ENCODE results near the gene ZNF618.

The ZNF618 gene, protein sequence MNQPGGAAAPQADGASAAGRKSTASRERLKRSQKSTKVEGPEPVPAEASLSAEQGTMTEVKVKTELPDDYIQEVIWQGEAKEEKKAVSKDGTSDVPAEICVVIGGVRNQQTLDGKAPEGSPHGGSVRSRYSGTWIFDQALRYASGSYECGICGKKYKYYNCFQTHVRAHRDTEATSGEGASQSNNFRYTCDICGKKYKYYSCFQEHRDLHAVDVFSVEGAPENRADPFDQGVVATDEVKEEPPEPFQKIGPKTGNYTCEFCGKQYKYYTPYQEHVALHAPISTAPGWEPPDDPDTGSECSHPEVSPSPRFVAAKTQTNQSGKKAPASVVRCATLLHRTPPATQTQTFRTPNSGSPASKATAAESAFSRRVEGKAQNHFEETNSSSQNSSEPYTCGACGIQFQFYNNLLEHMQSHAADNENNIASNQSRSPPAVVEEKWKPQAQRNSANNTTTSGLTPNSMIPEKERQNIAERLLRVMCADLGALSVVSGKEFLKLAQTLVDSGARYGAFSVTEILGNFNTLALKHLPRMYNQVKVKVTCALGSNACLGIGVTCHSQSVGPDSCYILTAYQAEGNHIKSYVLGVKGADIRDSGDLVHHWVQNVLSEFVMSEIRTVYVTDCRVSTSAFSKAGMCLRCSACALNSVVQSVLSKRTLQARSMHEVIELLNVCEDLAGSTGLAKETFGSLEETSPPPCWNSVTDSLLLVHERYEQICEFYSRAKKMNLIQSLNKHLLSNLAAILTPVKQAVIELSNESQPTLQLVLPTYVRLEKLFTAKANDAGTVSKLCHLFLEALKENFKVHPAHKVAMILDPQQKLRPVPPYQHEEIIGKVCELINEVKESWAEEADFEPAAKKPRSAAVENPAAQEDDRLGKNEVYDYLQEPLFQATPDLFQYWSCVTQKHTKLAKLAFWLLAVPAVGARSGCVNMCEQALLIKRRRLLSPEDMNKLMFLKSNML

DNA sequence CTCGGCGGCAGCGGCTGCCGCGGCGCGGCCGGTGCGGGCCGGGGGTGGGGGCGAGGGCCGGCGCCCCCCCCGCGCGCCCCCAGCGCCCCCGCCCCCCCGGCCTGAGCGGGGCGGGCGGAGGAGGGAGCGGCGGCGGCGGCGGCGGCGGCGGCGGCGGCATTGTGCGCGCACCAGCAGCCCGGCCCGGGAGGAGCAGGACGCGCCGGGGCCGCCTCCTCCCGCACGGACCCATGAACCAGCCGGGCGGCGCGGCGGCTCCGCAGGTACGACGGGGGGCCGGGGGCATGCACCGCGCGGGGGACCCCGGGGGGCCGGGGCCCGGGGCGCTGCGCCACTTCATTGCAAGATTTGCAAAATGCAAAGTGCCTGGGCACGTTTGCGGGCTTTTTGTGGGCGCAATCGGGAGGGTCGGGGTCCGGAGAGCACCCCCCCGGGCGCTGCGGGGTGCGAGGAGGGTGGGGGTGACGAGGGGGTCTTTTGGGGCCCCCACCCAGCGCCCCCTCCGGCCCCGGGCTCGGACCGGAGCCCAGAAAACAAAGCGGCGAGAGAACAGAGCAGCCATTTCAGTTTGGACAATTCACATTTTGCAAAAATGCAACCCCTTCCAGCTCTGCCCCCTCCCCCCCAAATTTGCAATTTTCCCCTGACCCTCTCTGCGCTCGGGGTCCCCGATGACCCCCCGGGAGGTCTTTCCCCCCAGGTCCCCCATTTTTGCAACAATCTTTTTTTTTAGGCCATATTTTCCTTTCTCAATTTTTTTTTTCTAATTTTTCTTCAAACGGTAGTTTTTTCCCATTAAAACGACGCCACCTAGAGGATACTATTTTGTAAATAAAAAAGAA lies at the start of gene ZNF618:
Gene ZNF618 (plus strand): TSS at position 159 of the 842 bp plus-strand sequence. CDS start 72 bp downstream, at position 231.
- DNase-seq = no peak

DNA sequence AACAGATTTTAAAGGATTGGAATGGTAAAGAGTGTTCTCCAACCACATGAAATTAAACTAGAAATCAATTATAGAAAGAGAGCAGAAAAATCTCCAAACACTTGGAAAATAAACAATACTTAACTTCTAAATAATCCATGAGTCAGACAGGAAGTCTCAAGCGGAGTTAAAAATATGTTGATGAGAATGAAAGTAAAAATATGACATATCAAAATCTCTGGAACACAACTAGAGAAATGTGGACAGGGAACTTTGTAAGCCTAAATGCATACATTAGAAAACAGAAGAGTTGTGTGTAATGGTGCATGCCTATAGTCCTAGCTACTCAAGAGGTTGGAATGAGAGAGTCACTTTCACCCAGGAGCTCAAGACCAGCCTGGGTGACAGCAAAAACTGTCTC lies 47.9 kb upstream of the ZNF618 start:
- no peak for DNase-seq

DNA sequence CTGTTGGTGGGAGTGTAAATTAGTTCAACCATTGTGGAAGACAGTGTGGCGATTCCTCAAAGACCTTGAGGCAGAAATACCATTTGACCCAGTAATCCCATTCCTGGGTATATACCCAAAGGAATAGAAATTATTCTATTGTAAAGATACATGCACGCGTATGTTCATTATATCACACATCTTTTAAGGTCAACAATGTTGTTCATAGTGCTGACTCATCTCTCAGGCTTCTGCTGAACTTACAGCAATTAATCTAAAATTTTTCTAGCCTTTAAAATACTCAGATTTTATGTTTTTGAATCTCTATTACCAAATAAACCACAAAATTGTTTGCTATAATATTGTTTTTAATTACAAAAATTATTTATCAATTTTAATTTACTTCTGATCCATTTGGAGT lies 38.8 kb upstream of the ZNF618 start:
- DNase-seq = no peak

DNA sequence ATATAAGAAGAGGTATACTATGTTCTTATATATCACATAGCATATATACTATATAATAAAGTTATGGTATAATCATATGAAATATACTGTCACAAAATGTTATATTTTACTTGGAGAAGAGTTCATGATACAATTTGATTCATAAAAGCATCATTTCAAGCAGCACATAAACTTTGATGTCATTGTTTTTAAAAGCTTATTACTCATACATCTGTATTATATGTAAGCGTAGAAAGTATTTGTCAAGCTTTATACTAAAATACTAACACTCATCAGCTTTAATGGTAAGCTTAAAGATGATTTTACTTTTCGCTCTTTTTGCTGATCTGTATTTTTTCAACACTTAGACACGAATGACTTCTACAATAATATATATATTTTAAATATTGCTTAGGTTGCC lies 34.0 kb upstream of the ZNF618 start:
- DNase-seq = no peak

DNA sequence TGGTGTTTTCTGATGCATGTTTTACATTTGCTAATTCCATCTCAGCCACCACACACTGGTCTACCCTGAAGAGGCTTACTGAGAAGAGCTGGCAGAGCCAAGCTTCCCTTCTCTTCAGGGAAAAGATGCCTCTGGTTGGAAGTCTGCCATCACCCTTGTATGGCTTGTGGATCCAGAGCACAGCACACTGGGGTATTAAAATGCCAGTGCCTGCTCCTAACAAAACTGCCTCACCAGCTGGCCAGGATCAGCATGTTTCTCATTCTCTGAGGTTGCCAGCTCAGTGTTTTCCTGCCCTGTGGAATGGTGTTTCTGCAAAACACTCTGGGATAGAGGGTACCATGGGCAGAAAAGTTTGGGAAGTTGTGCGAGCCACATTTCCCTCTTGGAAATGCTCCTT lies 31.6 kb upstream of the ZNF618 start:
- DNase-seq = peak; percentile 7

DNA sequence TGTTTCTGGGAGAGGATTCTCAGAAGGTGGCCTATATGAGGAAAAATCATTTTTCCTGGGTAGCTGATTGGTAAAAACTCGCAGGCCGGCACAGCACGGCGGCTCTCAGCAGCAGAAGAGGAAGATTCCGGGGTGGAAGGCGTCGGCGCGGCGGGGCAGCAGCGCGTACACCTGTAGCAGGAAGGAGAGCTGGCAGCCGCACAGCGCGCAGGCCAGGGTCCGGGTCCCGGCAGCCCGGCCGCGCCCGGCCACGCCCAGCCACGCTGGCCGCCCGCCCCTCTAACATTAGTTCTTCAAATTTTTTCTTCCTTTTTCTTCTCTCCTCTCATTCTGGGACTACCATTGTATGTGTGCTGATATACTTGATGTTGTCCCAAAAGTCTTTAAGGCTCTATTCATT lies 24.8 kb upstream of the ZNF618 start:
- DNase-seq = no peak

DNA sequence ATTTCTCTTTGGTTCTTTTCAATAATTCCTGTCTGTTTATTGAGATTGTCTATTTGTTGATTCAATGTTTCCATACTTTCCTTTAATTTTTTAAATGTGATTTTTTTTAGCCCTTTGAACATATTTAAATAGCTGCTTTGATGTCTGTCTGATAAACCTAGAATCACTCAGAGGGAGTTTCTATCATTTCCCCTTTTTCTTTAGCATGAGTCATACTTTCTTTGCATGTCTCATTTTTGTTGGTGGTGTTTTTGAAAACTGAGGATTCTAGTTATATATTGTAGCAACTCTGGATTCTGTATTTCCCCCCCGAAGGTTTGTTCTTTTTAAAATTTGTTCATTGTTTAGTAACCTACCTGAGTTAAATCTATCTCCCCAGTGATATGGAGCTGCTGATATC lies 24.2 kb upstream of the ZNF618 start:
- DNase-seq = no peak

DNA sequence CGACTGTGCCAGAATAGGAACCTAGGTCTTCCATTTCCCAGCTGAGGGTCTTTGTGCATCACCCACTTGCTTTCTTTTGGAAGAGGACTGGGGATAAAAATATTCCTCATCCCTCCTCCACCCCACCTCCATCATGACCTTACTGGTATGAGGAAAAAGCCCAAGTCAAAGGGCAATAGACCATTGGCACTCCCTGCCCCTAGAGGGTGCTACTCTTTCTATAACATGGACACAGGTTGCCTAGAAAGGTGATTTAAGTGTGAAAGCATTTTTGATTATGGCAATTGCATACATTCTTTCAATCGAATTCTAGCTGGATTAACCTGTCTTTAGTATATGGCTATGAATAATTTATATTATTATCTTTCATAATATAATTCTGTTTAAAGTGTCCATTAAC lies 22.8 kb upstream of the ZNF618 start:
- DNase-seq = no peak

DNA sequence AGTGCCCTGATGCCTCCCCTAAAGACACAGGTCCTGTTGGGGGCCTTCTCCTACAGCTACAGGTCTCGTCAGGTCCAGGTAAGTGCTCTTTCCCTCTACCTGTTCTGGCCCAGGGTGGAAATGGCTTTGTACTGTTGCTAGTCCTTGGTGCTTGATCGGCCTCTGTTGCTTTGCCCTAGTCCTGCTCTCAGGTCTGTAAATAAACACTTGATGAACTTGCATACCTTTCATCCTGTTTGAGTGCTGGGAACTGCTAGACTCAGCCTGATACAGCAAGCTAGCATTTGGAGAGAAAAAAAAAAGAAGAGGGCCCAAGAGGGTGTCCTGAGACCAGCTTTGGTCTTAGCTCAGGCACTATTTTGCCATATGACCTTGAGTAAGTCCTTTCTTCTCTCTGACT lies 21.8 kb upstream of the ZNF618 start:
- DNase-seq = no peak

DNA sequence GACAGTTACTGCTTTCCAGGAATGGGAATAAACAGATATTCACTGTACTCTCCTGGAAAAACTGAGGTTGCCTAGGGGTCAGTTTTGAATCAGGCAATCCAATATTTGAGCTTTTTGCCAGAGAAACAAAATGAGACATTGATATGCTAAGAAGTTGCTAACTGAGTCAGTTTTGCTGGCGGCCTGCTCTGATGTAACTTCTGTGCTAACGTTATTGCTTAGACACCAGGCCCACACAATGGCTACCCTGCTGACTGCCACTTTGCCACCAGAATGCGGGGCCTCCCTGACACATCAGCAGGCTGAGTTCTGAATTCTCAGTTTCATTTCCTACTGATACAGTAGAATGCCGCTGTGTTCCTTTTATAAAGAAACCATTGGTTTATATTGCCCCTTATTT lies 18.2 kb upstream of the ZNF618 start:
- peak; percentile 3 for DNase-seq

DNA sequence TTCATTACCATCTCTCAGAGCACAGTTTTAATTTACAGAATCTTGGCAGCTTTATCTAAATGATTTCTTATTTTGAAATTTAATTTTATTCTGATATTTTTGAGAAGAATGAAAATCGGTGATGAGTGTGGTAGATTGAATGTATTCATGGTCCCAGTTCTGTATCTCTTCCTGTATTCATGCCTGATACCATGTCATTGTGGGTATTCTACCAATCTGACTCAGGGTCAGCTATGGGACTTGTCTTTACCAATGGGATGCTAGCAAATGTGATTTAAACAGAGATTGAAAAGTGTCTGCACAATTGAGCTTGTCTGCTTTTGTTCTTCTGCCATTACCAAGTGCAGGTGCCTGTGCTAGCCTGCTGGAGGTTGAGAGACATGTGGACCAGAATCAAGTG lies 17.8 kb upstream of the ZNF618 start:
- DNase-seq = no peak

DNA sequence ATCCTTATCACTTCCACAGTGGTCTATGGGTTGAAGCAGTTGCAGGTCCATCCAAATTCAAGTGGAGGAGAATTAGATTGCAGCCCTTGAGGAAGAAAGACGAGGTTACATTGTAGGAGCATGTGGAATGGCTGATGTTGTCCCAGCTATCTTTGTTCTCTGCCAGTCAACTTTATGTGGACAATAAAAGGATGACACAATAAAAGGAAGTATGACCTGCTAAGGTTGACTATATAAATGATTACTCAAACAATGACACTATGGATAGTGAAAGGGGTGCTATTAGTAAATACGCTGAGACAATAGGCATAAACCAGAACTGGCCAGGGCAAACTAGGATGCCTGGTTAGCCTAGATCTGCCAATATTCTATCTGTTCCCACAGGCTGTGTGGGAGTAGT lies 12.8 kb upstream of the ZNF618 start:
- DNase-seq = no peak

DNA sequence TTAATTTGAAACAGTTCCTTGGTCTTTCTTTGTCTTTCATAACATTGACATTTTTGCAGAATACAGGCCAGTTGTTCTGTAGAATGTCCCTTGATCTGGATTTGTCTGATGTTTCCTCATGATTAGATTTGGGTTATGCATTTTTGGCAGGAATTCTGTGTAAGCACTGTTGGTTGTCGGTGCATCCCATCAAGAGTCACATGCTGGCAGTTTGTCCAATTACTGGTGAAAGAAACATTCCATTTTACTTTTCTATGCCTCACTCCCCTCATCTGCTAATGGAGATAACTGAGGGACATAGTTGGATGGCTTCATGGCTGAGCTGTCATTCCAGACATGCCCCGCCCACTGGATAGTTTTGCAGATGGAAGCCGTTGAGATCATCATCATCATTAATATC lies 7.6 kb upstream of the ZNF618 start:
- no peak for DNase-seq

DNA sequence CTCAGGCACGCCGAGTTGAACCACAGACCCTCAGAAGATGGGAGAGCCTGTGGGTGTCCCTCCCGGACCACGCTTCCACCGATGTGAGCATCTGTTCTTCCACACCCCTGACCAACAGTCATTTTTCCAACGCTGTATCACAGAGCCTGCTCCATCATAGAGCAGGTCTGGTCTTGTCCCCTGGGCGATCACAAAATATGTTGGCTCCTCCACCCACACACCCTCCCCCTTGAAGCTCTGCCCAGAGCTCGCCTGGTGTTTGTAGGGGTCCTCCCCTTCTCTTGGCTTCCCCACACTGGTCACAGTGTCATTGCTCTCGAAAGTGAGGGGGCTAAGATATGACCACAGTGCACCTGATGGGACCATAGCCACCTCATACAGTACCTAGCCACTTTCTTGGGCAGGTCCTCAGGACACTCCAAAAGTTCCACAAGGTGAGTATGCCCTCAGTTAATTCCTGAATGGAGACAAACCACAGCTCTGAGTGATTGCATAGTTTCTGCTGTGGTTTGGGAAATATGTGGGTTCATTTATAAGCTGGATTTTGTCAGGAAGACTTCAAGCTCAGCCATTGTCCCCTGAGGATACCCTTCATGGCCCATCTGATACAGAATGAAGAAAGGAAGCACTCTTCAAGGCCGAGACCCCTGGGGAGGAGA lies 3.5 kb upstream of the ZNF618 start:
- DNase-seq = no peak

DNA sequence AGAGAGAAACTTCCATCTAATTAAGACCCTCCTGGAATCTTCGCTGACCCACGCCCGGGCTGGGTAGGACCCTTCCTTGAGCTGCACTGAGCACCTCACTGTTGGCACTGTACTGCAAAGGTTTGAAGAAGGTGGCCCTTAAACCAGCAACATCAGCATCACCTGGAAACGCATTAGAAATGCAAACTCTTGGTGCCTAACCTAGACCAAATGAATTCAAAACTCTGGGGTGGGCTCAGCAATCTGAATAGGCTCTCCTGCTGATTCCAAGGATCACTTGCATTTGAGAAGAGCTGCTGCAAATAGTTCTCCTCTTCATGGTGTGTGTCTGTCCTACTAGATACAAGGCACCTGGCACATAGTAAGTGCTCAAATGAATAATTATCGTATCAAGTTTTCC lies 2.7 kb upstream of the ZNF618 start:
- DNase-seq = no peak

DNA sequence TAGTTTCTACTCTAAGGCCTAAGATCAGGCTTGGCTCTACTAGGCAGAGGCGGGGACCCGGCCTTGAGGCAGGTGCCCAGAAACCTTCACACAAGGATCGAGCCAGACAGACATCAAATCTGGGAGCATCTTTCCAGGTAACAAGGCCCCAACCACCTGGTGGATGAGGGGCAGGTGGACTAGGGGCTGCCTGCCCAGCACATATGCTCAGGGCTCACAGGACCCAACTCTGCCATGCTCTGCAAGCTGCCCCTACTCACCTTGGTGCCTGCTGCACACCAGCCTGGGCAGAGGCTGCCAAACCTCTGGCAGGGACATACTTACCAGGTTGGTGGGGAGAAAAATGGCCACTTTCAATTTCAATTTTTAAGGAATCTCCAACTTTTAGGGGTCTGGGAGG lies 2.2 kb upstream of the ZNF618 start:
- no peak for DNase-seq

DNA sequence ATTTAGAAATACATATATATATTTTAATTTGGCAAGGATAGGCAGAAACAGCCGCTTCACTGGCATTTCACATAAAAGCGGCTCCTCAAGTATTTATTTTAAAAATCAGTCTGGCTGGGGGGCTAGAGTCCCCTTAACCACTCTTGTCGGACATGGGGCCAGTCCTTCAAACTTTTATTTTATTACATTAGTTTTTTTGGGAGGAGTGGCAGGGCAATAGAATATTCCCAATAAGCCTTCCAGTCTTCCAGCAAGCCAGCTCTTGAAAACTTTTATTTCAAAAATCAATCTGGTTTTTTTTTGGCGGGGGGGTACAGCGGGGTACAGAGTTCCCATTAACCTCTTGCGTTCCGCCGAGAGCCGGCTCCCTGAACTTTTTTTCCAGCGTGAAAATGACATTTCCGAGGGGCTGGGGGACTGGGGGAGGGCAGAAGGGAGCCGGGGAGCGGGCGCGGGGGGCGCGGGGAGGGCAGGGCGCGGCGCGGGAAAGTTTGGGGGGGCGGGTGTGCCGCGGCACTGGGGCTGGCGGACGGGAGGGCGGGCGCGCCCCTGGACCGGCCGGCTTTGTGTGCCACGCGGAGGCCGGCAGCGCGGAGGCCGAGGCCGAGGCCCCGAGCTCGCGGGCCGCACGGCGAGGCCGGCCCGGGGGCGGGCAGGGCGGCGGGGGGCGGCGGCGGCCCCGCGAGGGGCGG lies 504 bp upstream of the ZNF618 start:
- no peak for DNase-seq

DNA sequence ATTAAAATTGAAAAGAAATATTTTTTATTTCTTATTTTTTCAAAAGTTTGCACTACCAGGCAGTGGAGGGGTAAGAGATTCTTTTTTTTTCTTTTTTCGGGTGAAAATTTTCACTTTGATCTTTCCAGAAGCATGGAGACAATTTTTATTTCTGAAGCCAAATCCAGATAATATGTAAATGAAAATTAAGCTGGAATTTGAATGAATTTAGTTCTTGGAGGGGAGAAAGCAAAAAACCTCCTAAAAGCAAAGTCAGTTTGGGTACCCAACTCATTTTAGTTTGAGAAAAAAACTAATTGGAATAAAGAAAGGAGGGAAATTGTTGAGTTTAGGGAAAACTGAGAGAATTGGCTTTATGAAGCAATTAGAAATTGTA lies 872 bp downstream of the ZNF618 start:
- no peak for DNase-seq

DNA sequence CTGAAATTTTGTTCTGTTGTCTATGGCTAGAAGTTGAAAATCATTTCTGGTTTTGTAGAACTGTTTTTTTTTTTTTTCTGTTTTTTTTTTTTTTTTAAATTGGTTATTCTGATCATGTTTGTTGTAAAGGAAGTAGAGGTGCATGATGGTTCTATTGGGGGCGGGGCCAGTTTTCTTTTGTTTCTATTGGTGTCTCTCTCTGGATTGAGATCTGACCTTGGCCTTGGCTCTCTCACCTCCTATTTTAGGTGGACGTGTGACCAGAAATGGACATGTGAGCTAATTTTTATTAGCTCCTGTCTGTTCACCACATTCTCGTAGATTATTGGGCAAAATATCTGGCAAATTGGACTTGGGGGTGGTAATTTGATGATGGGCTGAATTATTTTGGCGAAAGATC lies 3.2 kb downstream of the ZNF618 start:
- no peak for DNase-seq

DNA sequence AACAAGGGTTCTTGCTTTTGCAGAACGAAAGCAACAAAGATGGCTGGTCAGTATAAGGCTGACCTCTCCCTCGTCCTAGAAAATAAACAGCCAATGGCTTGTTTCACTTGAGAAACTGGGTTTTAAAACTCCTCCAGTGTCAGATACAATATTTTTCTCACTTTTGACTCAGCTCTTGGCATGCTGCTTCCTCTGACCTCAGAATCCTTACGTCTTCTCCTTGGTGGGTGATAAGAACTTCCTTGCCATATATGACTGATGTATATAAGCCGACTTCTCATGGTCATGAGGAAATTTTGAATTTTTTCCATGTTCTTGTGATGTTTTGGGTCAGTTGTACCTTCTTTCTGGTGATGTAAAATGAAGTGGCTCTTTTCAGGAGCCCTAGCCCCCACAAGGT lies 3.8 kb downstream of the ZNF618 start:
- DNase-seq = no peak

DNA sequence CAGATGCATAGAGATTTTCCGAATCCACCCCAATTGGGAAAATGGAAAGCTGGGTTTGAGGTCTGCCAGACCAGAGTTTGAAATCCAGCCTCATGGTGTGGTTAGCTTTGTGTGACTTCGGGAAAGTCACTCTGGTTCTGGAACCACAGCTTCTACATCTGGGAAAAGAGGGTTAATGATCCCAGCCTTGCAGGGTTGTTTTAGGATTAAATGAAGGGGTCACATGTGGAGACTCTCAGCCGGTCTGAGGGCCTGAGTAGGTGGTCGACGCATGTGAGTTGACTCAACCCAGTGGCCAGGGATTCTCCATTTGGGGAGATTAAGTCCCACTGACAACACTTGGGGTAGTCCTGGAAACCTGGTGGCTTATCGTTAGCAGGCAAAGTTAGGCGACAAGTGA lies 6.1 kb downstream of the ZNF618 start:
- no peak for DNase-seq

DNA sequence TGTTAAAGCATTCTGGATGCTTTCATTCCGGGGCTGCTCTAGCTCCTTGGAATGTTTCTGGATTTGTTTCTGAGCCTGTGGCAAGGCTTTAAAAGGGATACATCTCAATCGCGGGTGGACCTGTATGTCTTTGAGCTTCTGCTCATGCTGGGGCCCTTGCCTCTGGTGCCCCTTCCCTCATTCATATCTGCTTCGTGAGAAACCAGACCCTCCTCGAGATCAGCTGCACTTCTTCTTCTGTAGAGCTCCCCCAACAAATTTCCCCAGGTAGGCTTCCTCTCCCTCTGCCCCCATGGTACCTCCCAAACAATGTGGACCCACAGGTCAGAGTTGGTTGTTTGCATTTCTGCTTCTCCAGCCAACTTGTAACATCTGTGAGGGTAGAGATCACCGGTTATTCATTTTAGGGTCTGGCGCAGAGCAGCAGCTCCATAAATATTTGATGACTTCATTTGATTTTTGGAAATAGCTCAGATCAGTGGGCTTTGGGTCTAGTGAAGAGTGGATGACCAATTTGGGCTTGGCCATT lies 6.6 kb downstream of the ZNF618 start:
- DNase-seq = no peak

All from midbrain (tissue), 1 donor.